HG03378 (cell line): ENCODE measurements around the gene SLC35B4.

ENCODE experiments used
- ATAC-seq: cut with Tn5 transposase; IDR thresholded peaks from one replicate; pipeline ENCODE4 v1.9.1; 2021; ENCODE audit warnings: mild to moderate bottlenecking, moderate library complexity; ENCODE audit not compliant: unreplicated experiment

Gene SLC35B4

GRCh38 chr7:134332892-134333291, 16.2 kb upstream of the SLC35B4 start:
- no peak for ATAC-seq

DNA sequence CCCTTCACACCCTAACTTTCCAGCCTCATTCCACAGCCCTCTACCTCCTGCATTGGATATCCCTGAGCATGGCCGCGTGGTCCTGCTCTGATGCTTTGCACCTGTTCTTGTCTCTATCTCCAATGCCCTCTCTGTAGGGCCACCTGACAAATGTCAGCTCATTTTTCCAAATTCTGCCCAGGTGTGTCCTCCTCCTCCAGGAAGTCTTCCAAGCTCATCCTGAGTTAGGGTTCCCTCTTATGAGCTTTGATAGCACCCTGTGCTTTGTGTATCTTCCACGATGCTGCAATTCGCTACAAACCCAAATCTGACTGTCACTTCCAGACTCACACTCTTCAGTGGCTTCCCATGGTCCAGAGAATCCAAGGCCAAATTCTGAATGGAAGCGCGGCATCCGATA, 14.7 kb upstream of the SLC35B4 start:
- no peak for ATAC-seq

GRCh38 chr7:134330974-134331373, 14.2 kb upstream of the SLC35B4 start:
- no peak for ATAC-seq

DNA sequence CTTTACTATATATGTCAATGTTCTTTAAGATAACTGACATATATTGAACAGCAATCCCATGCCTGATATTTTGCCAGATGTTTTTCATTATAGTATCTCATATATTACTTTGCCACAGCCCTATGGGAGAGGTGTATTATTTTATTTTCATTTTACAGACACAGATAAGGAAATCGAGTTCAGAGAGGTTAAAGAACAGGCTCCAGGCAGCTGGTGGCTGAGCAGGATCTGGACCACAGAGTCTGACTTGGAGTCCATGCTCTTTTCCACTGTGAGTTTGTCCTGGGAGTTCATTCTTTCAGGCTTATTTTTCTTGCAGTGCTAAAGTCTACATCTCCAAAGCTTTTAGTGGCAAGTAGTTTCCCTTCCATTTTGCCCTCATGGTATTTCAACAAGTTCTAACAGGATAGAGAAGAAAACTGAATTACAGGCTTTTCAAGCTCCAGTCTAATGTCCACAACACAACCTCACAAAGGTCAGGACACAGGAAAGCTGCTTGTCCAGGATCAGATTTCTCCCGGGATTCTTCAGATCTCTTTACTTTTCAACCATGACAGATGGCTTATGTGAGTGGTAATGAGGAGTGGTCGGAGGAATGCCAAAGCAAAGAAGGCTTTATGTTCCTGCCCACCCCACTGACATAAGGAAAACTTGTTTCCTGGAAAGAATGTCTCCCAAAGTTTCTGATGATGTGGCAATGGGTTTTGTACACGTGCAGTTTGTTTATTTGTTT, 13.1 kb upstream of the SLC35B4 start:
- ATAC-seq = no peak

GRCh38 chr7:134328900-134329299, 12.2 kb upstream of the SLC35B4 start:
- no peak for ATAC-seq

GRCh38 chr7:134327896-134328295, 11.2 kb upstream of the SLC35B4 start:
- ATAC-seq = peak; percentile 75

- no peak for ATAC-seq
Measured at GRCh38 chr7:134324107-134324506, 7.4 kb upstream of the SLC35B4 start.

DNA sequence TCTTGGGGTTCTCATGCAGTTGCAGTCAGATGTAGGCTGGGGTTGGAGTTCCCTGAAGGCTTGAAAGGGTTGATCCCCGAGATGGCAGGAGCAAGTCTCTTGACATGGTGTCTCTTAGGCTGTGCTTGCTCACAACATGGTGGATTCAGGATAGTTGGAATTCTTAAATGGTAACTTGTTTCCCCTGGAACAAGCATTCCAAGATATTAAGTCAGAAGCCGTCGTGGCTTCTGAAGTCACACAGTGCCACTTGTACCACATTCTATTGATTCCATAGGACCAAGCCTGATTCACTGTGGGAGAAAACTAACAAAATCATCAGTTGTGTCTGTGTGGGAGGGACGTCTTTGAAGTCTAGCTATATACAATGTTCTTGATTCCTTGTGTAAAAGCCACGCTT, 3.5 kb upstream of the SLC35B4 start:
- ATAC-seq = no peak

- no peak for ATAC-seq
Measured at GRCh38 chr7:134318443-134318842, 1.7 kb upstream of the SLC35B4 start.

- ATAC-seq = no peak
Measured at GRCh38 chr7:134317434-134317833, 704 bp upstream of the SLC35B4 start.

GRCh38 chr7:134315679-134316538, 821 bp downstream of the SLC35B4 start:
- ATAC-seq = no peak

DNA sequence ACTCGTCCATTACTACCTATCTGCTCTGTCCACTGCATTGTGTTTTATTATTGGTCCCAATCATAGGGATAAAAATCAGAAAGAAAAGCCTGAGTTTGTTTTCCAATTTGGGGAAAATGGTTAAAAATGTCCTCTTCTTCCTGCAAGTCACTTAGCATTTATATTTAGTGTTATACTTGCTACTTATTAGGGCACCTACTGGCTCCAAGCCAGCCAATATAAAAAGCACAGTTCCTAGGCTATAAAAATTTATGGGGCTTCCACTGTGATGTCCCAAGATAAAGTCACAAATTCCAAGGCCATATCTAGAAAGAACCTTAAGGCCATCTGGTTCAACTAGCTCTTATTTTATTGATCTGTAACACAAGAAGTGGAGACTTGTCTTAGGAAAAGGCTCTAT, 3.2 kb downstream of the SLC35B4 start:
- ATAC-seq = no peak

DNA sequence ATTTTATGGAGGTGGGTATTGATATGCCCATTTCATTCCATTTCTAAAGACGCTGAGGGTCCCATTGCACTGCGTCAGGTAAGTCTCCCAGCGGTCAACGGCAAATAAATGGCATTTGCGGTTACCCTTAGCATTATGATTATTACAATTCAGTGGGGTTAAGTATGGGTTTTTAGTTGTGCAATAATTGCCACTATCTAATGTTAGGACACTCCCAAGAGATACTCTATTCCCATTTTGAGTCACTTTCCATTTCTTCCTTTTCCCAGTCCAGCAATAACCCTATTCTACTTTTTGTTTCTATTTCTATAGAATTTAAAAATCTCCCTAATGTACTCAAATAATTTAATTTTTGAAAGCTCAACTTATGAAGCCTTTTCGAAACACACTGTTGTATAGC, 4.0 kb downstream of the SLC35B4 start:
- ATAC-seq = no peak

DNA sequence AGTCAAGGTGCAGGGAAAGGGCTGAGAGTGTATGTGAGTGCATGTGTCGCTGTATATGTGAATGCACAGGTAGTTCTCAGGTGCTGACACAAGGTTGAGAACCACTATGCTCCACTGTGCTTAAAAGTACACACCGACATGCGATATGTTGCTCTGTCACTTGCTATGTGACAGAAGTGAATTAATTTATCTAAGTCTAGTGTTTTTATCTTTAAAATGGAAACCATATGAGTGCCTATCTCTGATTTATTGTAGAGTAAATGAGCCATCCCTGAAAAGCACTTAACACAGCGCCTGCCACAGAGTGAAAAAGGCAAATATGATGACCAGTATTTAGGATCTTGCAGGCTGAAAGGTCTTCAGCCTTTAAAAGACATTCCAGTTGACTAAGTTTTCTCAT, 4.9 kb downstream of the SLC35B4 start:
- ATAC-seq = no peak

GRCh38 chr7:134308548-134308947, 8.2 kb downstream of the SLC35B4 start:
- no peak for ATAC-seq

- ATAC-seq = no peak
Measured at GRCh38 chr7:134307320-134307719, 9.4 kb downstream of the SLC35B4 start.

DNA sequence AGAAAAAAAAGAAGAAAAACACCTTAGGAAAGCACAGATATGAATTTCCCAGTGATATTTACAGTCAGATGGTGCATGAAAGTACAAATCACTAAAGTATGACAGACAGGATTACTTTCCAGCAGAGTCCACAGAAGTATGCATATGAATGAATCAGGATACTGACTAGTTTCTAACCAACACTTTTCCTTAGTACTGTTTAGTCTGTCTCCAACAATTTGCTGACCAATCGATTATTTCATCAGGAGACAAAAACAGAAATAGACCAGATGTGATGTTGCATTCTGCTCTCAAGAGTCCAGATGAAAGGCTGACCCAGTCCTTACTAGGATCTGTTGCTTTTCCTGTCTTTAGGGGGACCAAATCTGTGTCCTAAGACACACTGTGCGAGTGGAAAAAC, 14.6 kb downstream of the SLC35B4 start:
- no peak for ATAC-seq

- ATAC-seq = no peak
Measured at GRCh38 chr7:134301592-134301991, 15.1 kb downstream of the SLC35B4 start.

DNA sequence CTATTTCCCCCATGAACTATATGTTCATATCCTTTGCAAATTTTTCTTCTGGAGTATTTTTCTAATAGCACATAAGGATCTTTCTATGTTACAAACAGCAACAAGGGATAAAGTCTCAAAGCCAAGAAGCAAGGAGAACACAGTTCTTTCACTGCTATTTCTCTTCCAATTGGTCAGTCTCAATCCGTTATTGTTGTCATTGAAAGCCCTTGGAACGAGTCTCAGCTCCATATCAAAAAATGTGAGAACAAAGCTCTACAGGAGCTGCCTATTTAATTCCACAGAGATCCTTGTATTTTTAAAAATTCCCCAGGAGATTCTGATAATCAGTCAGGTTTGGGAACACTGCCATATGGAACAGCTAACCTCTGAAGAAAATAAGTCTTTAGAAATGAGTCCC, 15.7 kb downstream of the SLC35B4 start:
- ATAC-seq = no peak

DNA sequence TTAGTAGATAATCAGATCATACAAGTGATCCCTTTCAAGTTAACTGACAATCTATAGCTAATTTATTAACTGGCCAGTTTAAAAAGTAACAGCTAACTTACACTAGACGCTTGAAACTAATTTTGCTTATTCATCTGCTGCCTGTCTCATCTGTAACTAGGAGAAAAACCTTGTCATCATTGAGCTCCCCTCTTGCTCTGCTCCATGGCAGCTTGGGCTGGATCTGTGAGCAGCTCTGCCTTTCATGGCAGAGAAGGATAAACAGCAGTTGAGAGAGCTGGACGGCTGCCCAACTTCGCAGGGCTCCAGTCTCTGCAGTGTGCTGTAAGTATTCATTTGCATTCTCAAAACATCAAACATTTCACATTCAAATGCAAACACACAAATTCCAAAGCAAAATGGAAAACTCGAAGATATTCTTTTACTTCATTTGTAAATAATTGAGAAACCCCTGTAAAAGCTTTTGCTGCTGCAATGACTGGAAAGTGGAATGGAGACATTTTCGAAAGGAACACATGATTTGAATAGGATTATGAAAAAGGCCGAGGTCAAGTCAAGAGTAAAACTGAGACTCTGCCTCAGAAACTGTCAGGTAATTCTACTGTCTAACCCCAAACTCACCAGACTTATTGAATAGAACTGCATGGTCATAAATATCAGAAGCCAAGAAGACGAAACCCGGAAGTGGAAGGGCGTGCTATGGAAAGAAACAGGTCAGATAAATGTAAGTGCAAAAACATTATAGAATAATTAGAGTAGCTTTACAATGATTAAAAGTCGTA, 17.6 kb downstream of the SLC35B4 start:
- no peak for ATAC-seq

- ATAC-seq = no peak
Measured at GRCh38 chr7:134297489-134297888, 19.2 kb downstream of the SLC35B4 start.
